HG03457 (cell line): Measurements from ENCODE around the gene ABCG2.
"Not testable (repeated sequence)": the region's sequence is repeated elsewhere in the genome, so short reads cannot be mapped to it uniquely, and the experiment has no call there.

Experiments used
- ATAC-seq: cut with Tn5 transposase; IDR thresholded peaks from one replicate; pipeline ENCODE4 v1.9.1; 2021; ENCODE audit warnings: moderate number of reproducible peaks; ENCODE audit not compliant: unreplicated experiment

The ABCG2 gene

GRCh38 chr4:88119943-88120342, 38.5 kb downstream of the ABCG2 start:
- no peak for ATAC-seq

GRCh38 chr4:88115587-88115986, 42.9 kb downstream of the ABCG2 start:
- no peak for ATAC-seq

GRCh38 chr4:88112856-88113255, 45.6 kb downstream of the ABCG2 start:
- ATAC-seq, result no peak

- no peak for ATAC-seq
These were observed 47.6 kb downstream of the ABCG2 start for GRCh38 chr4:88110826-88111225.

GRCh38 chr4:88109123-88109881, 49.1 kb downstream of the ABCG2 start:
- ATAC-seq, result no peak

- ATAC-seq, result no peak
These were observed 49.7 kb downstream of the ABCG2 start for GRCh38 chr4:88108747-88109122.

GRCh38 chr4:88108108-88108465, 50.4 kb downstream of the ABCG2 start:
- ATAC-seq, result not testable (repeated sequence)

GRCh38 chr4:88107406-88108107, 50.9 kb downstream of the ABCG2 start:
- no peak for ATAC-seq

GRCh38 chr4:88106205-88106604, 52.2 kb downstream of the ABCG2 start:
- ATAC-seq, result no peak

- ATAC-seq, result no peak
These were observed 53.4 kb downstream of the ABCG2 start for GRCh38 chr4:88104902-88105610.

GRCh38 chr4:88102026-88102425, 56.4 kb downstream of the ABCG2 start:
- no peak for ATAC-seq

- no peak for ATAC-seq
These were observed 57.3 kb downstream of the ABCG2 start for GRCh38 chr4:88101165-88101564.

GRCh38 chr4:88098993-88099752, 59.3 kb downstream of the ABCG2 start:
- no peak for ATAC-seq

GRCh38 chr4:88097781-88098180, 60.7 kb downstream of the ABCG2 start:
- no peak for ATAC-seq

GRCh38 chr4:88097301-88097700, 61.1 kb downstream of the ABCG2 start:
- ATAC-seq, result no peak

GRCh38 chr4:88093874-88094273, 64.6 kb downstream of the ABCG2 start:
- no peak for ATAC-seq

GRCh38 chr4:88091378-88091777, 67.1 kb downstream of the ABCG2 start:
- ATAC-seq, result no peak

GRCh38 chr4:88090898-88091297, 67.5 kb downstream of the ABCG2 start:
- no peak for ATAC-seq

- no peak for ATAC-seq
These were observed 71.4 kb downstream of the ABCG2 start for GRCh38 chr4:88087004-88087403.

GRCh38 chr4:88080626-88081025, 77.8 kb downstream of the ABCG2 start:
- ATAC-seq, result no peak

GRCh38 chr4:88078579-88078978, 79.9 kb downstream of the ABCG2 start:
- no peak for ATAC-seq
